ENCODE results near the gene NDOR1. TPM values are rescaled to one million over a fixed set of nuclear protein-coding genes. Genes with fewer than 3 reads are reported as not detected.

NDOR1 gene
- total and polyA plus RNA-seq, 7 donors, result 1.5 to 6.3 (median 4.3) TPM

DNA sequence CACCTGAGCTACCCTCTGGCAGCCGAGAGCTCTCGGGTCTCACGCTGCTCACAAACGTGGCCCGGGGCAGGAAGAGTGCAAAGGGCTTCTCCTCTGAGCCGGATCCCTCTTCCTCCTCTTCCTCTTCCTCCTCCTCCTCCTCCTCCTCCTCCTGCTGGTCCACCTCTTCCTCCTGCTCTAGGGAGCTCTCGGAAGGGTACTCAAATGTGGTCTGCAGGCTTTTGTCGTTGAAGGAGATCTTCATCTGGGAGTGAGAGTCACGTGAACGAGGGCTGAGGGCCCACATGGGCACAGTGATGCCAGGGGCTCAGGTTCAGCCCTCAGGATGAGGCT lies 13.1 kb upstream of the NDOR1 start:
- Histone ChIP-seq H3K27ac (no peak overlapping the region), H3K4me1 (peaks cover 35% of the 10 kb centered on the region), H3K4me3 (no peak overlapping the region), H3K27me3 (ENCODE audit: insufficient read depth in 3 of 3, low read length in 2 of 3) (no peaks in the 10 kb centered on the region), H3K9me3 (no peaks in the 10 kb centered on the region), H3K36me3 (ENCODE audit: insufficient read depth in 1 of 2, low read depth in 1 of 2) (peaks cover 3 to 29% of the 10 kb centered on the region in 2 donors)
- DNase-seq (no peak), ATAC-seq (no peak)
- WGBS, 3 donors, result 82 to 84% (median 83%) methylated on average over 10 of the region's 10 CpGs
- TF ChIP-seq CTCF (IDR thresholded peaks at IDR 0.05), result no peak
- intact Hi-C loops (cut with DNase I), result no loop called here

DNA sequence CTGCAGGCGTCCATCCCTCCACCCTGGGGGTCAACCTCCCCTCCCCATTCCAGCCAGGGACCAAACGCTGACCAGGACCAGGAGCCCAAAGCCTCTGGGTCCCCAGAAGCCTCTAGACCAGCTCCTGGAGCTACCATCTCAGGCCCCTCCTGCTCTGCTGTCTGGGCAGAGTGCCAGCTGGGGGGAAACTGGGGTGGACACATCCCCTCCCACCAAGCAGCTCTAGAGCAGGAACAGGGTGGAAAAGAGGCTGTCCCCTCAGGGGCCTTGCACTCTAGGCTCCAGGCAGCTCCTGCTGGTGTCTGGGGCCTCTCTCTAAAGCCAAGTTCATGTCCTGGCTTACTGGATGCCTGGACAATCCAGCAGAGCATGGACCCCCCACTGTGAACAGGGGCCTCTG lies 12.6 kb upstream of the NDOR1 start:
- H3K4me1 ChIP-seq, result peaks cover 34% of the 10 kb centered on the region
- DNase-seq, result no peak
- no peak overlapping the region for H3K4me3 ChIP-seq
- no peak for ATAC-seq
- no peak for TF ChIP-seq CTCF (IDR thresholded peaks at IDR 0.05)
- H3K27me3 ChIP-seq (ENCODE audit: insufficient read depth in 3 of 3, low read length in 2 of 3), result no peaks in the 10 kb centered on the region
- no peak overlapping the region for H3K27ac ChIP-seq
- H3K36me3 ChIP-seq (ENCODE audit: insufficient read depth in 1 of 2, low read depth in 1 of 2), result peaks cover 3 to 29% of the 10 kb centered on the region in 2 donors
- H3K9me3 ChIP-seq, result no peaks in the 10 kb centered on the region
- WGBS, 3 donors, result 75 to 94% (median 93%) methylated on average over 2 of the region's 2 CpGs
- intact Hi-C loops (cut with DNase I), result no loop called here

DNA sequence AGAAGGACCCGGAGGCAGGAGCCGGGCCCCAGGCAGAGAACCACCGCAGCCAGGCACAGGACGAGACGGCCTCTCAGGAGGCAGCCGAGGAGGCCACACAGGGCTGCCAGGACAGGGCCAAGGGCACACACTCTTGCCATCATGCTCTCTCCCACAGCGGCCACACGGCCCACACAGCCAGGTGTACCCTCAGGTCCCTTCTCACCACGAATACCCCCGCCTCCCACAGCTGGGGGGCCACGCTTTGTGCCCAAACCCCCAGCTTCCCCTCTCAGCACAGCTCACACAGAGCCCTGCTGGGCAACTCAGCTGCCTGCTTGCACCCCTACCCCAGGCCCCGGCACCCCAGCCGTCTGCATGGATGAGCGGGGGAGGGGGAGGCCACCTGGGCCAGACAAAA lies 11.7 kb upstream of the NDOR1 start:
- Histone ChIP-seq H3K4me1 (peaks cover 42% of the 10 kb centered on the region), H3K4me3 (no peak overlapping the region)
- no peak for ATAC-seq

DNA sequence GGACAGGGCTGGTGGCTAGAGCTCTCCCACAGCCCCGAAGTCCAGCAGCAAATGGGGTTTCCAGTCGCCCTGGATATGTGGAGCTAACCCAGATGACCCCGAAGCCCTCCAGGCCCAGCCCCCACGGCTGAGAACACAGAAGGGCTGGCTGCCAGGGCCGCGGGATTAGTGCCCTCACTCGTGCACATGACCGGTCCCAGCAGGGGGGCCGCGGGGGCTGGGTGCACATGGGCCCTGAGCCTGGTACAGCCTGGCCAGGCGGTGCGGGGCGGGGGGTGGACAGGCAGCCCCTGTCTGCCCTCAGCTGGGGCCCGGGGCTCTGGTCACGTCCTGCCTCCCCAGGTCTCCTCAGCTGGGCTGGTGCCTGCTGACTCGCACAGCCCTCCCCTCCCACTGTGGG lies 11.1 kb upstream of the NDOR1 start:
- Histone ChIP-seq H3K27ac (no peak overlapping the region), H3K4me3 (no peak overlapping the region), H3K27me3 (ENCODE audit: insufficient read depth in 3 of 3, low read length in 2 of 3) (no peaks in the 10 kb centered on the region), H3K4me1 (peaks cover 46% of the 10 kb centered on the region), H3K36me3 (ENCODE audit: insufficient read depth in 1 of 2, low read depth in 1 of 2) (peaks cover 3 to 29% of the 10 kb centered on the region in 2 donors), H3K9me3 (no peaks in the 10 kb centered on the region)
- WGBS, 3 donors, result 41 to 46% (median 44%) methylated on average over 16 of the region's 16 CpGs
- TF ChIP-seq CTCF (IDR thresholded peaks at IDR 0.05), result no peak
- DNase-seq (no peak), ATAC-seq (peak in 2 of 4 donors; percentile 26 to 33)
- intact Hi-C loops (cut with DNase I), result no loop called here

More for the DNA sequence above, 11.7 kb upstream of the NDOR1 start:
- intact Hi-C loops (cut with DNase I), result no loop called here
- no peak for DNase-seq
- TF ChIP-seq CTCF (IDR thresholded peaks at IDR 0.05), result no peak
- WGBS, 3 donors, result 72 to 79% (median 76%) methylated on average over 12 to 14 of the region's 14 CpGs
- Histone ChIP-seq H3K27ac (no peak overlapping the region), H3K36me3 (ENCODE audit: insufficient read depth in 1 of 2, low read depth in 1 of 2) (peaks cover 3 to 29% of the 10 kb centered on the region in 2 donors), H3K27me3 (ENCODE audit: insufficient read depth in 3 of 3, low read length in 2 of 3) (no peaks in the 10 kb centered on the region), H3K9me3 (no peaks in the 10 kb centered on the region)

DNA sequence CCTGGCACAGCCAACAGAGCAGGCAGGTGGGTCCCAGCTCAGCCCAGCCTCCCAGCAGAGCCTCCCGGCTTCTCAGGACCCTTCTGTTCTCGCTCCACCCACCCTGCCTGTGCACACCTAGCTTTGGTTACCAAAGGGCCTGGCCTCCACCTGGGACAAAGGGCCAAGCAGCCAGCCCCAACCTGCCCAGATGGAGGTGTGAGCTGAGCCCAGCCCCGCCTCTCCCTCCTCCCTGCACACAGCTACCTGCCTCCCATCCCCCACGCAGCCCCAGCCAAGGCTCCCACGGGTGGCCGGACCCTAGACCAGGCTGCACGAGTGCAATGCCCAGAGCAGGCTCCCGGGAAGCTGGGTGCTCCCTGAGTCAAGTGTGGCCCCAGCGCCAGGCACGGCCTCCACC lies 10.6 kb upstream of the NDOR1 start:
- ATAC-seq (no peak), DNase-seq (no peak)
- no peak for TF ChIP-seq CTCF (IDR thresholded peaks at IDR 0.05)
- peaks cover 46% of the 10 kb centered on the region for H3K4me1 ChIP-seq
- 78 to 86% (median 80%) methylated on average over 10 of the region's 10 CpGs for WGBS, 3 donors
- no peaks in the 10 kb centered on the region for H3K9me3 ChIP-seq
- H3K4me3 ChIP-seq, result no peak overlapping the region
- H3K27me3 ChIP-seq (ENCODE audit: insufficient read depth in 3 of 3, low read length in 2 of 3), result no peaks in the 10 kb centered on the region
- H3K36me3 ChIP-seq (ENCODE audit: insufficient read depth in 1 of 2, low read depth in 1 of 2), result peaks cover 3 to 25% of the 10 kb centered on the region in 2 donors
- intact Hi-C loops (cut with DNase I), result no loop called here
- no peak overlapping the region for H3K27ac ChIP-seq
